Brain microvascular endothelial cell (primary cell): ENCODE results near the gene VDR.

Source experiments
- DNase-seq: peaks from one replicate; pipeline ENCODE4 v3.0.0-alpha.2; 2020
- H3K27ac ChIP-seq: fragments of 250-450 bp; sonication (Bioruptor Pico); 2 replicates; pipeline ENCODE4 v1.5.1; 2020; ENCODE audit warnings: mild to moderate bottlenecking, moderate library complexity
- H3K27me3 ChIP-seq: fragments of 250-450 bp; sonication (Bioruptor Pico); replicated peaks from 2 replicates; pipeline ENCODE4 v1.5.1; 2020; ENCODE audit warnings: mild to moderate bottlenecking
- H3K36me3 ChIP-seq: fragments of 250-450 bp; sonication (Bioruptor Pico); replicated peaks from 2 replicates; pipeline ENCODE4 v1.5.1; 2020; ENCODE audit warnings: mild to moderate bottlenecking
- H3K4me3 ChIP-seq: 2 replicates; pipeline ENCODE4 v1.5.1; 2011; ENCODE audit warnings: low read depth, mild to moderate bottlenecking, control low read depth, low read length, moderate library complexity
- CTCF ChIP-seq: IDR thresholded peaks from 2 replicates; pipeline ENCODE4 v1.5.1; 2011; ENCODE audit warnings: low read depth, mild to moderate bottlenecking, moderate library complexity, low read length, control low read depth, inconsistent platforms; ENCODE audit errors: missing control alignments
- in situ Hi-C: cut with HindIII; loops from 2 replicates; pipeline ENCODE4 v1.10.0; 2017; ENCODE audit warnings: low sequenced_read_pairs, low pct_ligation_motif_present

Gene VDR

GRCh38 chr12:47801170-47801903, 103.5 kb downstream of the VDR start:
- TF ChIP-seq CTCF = peak; percentile 60
- DNase-seq = no peak
- H3K4me3 ChIP-seq = no peak overlapping the region
- no peak overlapping the region for H3K27ac ChIP-seq
- H3K36me3 ChIP-seq = peaks cover 34% of the 10 kb centered on the region
- H3K27me3 ChIP-seq = no peaks in the 10 kb centered on the region
- in situ Hi-C loops = no loop called here

GRCh38 chr12:47800582-47800981, 104.2 kb downstream of the VDR start:
- Histone ChIP-seq H3K4me3 (no peak overlapping the region), H3K27ac (no peak overlapping the region), H3K27me3 (no peaks in the 10 kb centered on the region), H3K36me3 (peaks cover 38% of the 10 kb centered on the region)
- in situ Hi-C loops = no loop called here
- no peak for TF ChIP-seq CTCF
- DNase-seq = no peak

- TF ChIP-seq CTCF = no peak
- no peak for DNase-seq
- no peaks in the 10 kb centered on the region for H3K27me3 ChIP-seq
- in situ Hi-C loops = no loop called here
- no peak overlapping the region for H3K27ac ChIP-seq
- peaks cover 47% of the 10 kb centered on the region for H3K36me3 ChIP-seq
- no peak overlapping the region for H3K4me3 ChIP-seq
Observed at GRCh38 chr12:47799357-47799955, 105.3 kb downstream of the VDR start.

- Histone ChIP-seq H3K27ac (no peak overlapping the region), H3K4me3 (no peak overlapping the region), H3K27me3 (no peaks in the 10 kb centered on the region), H3K36me3 (peaks cover 50% of the 10 kb centered on the region)
- in situ Hi-C loops = no loop called here
- no peak for TF ChIP-seq CTCF
- DNase-seq = no peak
Observed at GRCh38 chr12:47798382-47798948, 106.3 kb downstream of the VDR start.

GRCh38 chr12:47797441-47797840, 107.4 kb downstream of the VDR start:
- TF ChIP-seq CTCF = peak; percentile 60
- in situ Hi-C loops = no loop called here
- H3K27me3 ChIP-seq = no peaks in the 10 kb centered on the region
- H3K27ac ChIP-seq = no peak overlapping the region
- no peak for DNase-seq
- H3K4me3 ChIP-seq = no peak overlapping the region
- H3K36me3 ChIP-seq = peaks cover 55% of the 10 kb centered on the region
